Forelimb muscle (tissue), 1 donor: ENCODE results near the gene SPRYD3. TPM values are rescaled to one million over a fixed set of nuclear protein-coding genes. Genes with fewer than 3 reads are reported as not detected.
"Not testable (repeated sequence)": the region's sequence is repeated elsewhere in the genome, so short reads cannot be mapped to it uniquely, and the experiment has no call there.

ENCODE experiments used
- DNase-seq: peaks from one replicate; pipeline ENCODE4 v3.0.0-alpha.2; 2013; ENCODE audit warnings: low read depth
- polyA plus RNA-seq: library from polyadenylated mRNA; unstranded; fragments of 120-200 nt; gene quantifications from one replicate; pipeline ENCODE4 v1.2.1, GENCODE V29; 2013; ENCODE audit not compliant: insufficient read length

Gene SPRYD3
- polyA plus RNA-seq, 1 donor = 18.4 TPM

GRCh38 chr12:53051881-53052412 is 27.2 kb downstream of the SPRYD3 start:
- no peak for DNase-seq

GRCh38 chr12:53051058-53051880 is 27.9 kb downstream of the SPRYD3 start:
- DNase-seq = no peak

GRCh38 chr12:53050426-53051057 is 28.6 kb downstream of the SPRYD3 start:
- no peak for DNase-seq

GRCh38 chr12:53049571-53050318 is 29.4 kb downstream of the SPRYD3 start, which contains the start of gene TNS2:
TSS of gene TNS2 (plus strand) at chr12:53050065. CDS start at chr12:53050186, 121 bp downstream.
- DNase-seq = no peak

GRCh38 chr12:53048780-53049401 is 30.3 kb downstream of the SPRYD3 start:
- no peak for DNase-seq

GRCh38 chr12:53048033-53048779 is 31.0 kb downstream of the SPRYD3 start:
- DNase-seq = no peak

- no peak for DNase-seq
Measured at GRCh38 chr12:53047221-53048032, 31.8 kb downstream of the SPRYD3 start.

- DNase-seq = no peak
Measured at GRCh38 chr12:53046655-53047220, 32.5 kb downstream of the SPRYD3 start.

- DNase-seq = no peak
Measured at GRCh38 chr12:53045696-53046045, 33.5 kb downstream of the SPRYD3 start.

GRCh38 chr12:53044896-53045695 is 34.1 kb downstream of the SPRYD3 start:
- DNase-seq = no peak

- peak; percentile 83 for DNase-seq
Measured at GRCh38 chr12:53044052-53044581, 35.1 kb downstream of the SPRYD3 start.

GRCh38 chr12:53042607-53043454 is 36.4 kb downstream of the SPRYD3 start:
- DNase-seq = no peak

GRCh38 chr12:53039851-53040250 is 39.3 kb downstream of the SPRYD3 start:
- no peak for DNase-seq

GRCh38 chr12:53036802-53037201 is 42.4 kb downstream of the SPRYD3 start:
- DNase-seq = no peak

GRCh38 chr12:53034459-53034858 is 44.7 kb downstream of the SPRYD3 start:
- no peak for DNase-seq

GRCh38 chr12:53033832-53034231 is 45.4 kb downstream of the SPRYD3 start:
- DNase-seq = not testable (repeated sequence)

GRCh38 chr12:53031616-53032015 is 47.6 kb downstream of the SPRYD3 start:
- DNase-seq = no peak

- not testable (repeated sequence) for DNase-seq
Measured at GRCh38 chr12:53027014-53027413, 52.2 kb downstream of the SPRYD3 start.
